ENCODE results near the gene GRID2. TPM values are rescaled to one million over a fixed set of nuclear protein-coding genes. Genes with fewer than 3 reads are reported as not detected.

The GRID2 gene
- total and polyA plus RNA-seq, 8 donors, result 0.14 to 0.36 (median 0.22) TPM

DNA sequence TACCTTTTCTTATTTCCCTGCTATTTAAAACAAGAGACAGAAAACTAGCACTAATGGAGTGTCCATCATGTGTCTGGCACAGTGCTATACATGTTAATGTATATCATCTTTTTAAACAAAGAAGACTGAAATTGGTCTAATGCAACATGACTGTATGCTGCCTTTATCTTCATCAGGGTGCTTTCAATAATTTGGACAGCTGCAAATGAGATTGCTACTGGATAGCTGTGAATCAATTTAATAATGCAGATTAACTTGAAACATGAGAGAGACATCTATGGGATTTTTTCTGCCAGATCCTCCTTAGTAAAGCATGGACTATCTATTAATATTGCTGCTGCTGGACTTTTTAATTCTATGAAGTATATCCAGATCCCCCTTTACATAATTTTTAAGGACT, 1269.5 kb downstream of the GRID2 start:
- TF ChIP-seq, protein P1, sequence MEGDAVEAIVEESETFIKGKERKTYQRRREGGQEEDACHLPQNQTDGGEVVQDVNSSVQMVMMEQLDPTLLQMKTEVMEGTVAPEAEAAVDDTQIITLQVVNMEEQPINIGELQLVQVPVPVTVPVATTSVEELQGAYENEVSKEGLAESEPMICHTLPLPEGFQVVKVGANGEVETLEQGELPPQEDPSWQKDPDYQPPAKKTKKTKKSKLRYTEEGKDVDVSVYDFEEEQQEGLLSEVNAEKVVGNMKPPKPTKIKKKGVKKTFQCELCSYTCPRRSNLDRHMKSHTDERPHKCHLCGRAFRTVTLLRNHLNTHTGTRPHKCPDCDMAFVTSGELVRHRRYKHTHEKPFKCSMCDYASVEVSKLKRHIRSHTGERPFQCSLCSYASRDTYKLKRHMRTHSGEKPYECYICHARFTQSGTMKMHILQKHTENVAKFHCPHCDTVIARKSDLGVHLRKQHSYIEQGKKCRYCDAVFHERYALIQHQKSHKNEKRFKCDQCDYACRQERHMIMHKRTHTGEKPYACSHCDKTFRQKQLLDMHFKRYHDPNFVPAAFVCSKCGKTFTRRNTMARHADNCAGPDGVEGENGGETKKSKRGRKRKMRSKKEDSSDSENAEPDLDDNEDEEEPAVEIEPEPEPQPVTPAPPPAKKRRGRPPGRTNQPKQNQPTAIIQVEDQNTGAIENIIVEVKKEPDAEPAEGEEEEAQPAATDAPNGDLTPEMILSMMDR (IDR thresholded peaks at IDR 0.05), result no peak
- intact Hi-C loops (cut with DNase I), result no loop called here

DNA sequence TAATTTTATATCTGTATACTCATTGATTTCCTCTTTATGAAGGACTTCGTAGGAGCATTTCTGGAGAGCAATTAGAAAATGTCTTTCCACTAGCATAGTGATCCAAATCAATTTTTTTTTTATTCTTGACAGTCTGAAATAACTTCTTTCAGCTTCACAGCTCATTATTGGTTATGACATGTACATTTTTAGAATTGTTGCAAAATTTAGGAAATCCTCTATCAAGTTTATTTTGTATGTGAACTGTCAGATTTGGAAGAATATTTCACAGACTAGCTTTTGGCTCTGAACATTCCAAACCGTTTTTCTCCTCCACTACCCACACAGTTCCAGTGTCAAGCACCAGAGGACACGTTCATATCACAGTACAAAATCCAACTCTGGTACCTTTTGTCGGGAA, 1275.2 kb downstream of the GRID2 start:
- ATAC-seq, result no peak
- H3K4me1 ChIP-seq, result no peaks in the 10 kb centered on the region
- DNase-seq, result no peak
- no peaks in the 10 kb centered on the region for H3K27me3 ChIP-seq
- intact Hi-C loops (cut with DNase I), result no loop called here
- TF ChIP-seq, protein P1 (IDR thresholded peaks at IDR 0.05), result no peak
- no peak overlapping the region for H3K27ac ChIP-seq
- H3K36me3 ChIP-seq, result no peaks in the 10 kb centered on the region
- H3K9me3 ChIP-seq, result no peaks in the 10 kb centered on the region
- no peak overlapping the region for H3K4me3 ChIP-seq

More for the DNA sequence above, 1269.5 kb downstream of the GRID2 start:
- no peak overlapping the region for H3K27ac ChIP-seq
- no peaks in the 10 kb centered on the region for H3K36me3 ChIP-seq
- H3K27me3 ChIP-seq, result no peaks in the 10 kb centered on the region
- ATAC-seq (no peak), DNase-seq (no peak)
- no peaks in the 10 kb centered on the region for H3K9me3 ChIP-seq
- no peak overlapping the region for H3K4me3 ChIP-seq
- H3K4me1 ChIP-seq, result no peaks in the 10 kb centered on the region

DNA sequence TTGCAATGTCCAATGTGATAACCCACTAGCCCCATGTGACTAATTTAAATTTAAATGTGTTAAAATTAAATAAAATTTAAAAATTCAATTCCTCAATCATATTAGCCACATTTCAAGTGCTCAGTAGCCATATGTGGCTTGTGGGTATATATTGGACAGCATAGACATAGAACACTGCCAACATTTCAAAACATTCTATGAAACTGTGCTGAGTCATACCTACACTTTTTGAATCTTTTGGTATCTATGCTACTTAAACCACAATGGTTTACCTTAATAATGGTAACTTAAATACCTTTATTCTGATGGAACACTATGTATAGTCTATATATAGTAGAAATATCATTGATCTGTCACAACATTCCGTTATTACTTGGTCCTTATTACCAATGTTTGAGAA, 1301.4 kb downstream of the GRID2 start:
- DNase-seq (no peak), ATAC-seq (no peak)
- H3K27ac ChIP-seq, result no peak overlapping the region
- peaks cover 0 to 10% of the 10 kb centered on the region in 2 donors for H3K9me3 ChIP-seq
- H3K4me1 ChIP-seq, result no peaks in the 10 kb centered on the region
- TF ChIP-seq, protein P1 (IDR thresholded peaks at IDR 0.05), result no peak
- no peaks in the 10 kb centered on the region for H3K27me3 ChIP-seq
- H3K4me3 ChIP-seq, result no peak overlapping the region
- intact Hi-C loops (cut with DNase I), result no loop called here
- H3K36me3 ChIP-seq, result no peaks in the 10 kb centered on the region

DNA sequence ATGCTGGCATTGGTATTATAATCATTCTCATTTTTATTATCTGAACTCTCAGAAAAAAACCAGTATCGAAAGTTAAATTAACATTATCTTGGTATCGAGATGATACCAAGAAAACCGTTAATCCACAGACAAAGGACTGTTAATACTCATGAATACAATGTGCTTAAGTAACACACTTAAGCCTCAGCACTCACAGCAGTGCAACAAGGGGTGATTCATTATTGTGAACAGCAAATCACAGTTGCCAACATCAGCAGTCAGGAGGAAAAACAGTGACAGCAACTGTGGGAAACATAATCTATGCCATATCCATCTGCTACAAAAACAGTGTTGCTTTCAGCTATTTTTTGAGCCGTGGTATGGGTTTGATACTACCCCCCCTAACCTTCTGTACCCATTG, 1313.8 kb downstream of the GRID2 start:
- H3K9me3 ChIP-seq, result no peaks in the 10 kb centered on the region
- H3K36me3 ChIP-seq, result no peaks in the 10 kb centered on the region
- TF ChIP-seq, protein P1 (IDR thresholded peaks at IDR 0.05), result no peak
- no peaks in the 10 kb centered on the region for H3K4me1 ChIP-seq
- H3K27ac ChIP-seq, result no peak overlapping the region
- intact Hi-C loops (cut with DNase I), result no loop called here
- DNase-seq (no peak), ATAC-seq (no peak)
- no peak overlapping the region for H3K4me3 ChIP-seq
- no peaks in the 10 kb centered on the region for H3K27me3 ChIP-seq

DNA sequence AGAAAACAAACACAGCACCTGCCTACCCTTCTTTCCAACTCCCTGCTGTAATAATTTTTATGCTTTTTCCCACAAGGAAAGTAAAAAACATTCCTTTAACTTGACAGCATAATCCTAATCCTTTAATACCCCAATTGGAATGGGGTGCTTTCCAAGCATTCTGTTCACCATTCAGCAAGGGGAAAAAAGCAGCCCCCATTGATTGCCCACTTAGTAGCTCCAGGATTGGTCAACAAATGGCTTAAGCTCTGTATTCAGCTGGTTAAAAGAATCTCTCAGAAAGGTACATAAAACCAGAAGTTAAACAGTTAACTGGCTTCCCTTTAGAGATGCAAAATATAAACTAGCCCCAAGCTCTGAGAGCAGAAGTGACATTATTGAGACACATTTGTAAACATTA, 1330.0 kb downstream of the GRID2 start:
- ATAC-seq, result no peak
- Histone ChIP-seq H3K4me3 (no peak overlapping the region), H3K4me1 (no peaks in the 10 kb centered on the region), H3K36me3 (no peaks in the 10 kb centered on the region), H3K27ac (no peak overlapping the region), H3K9me3 (peaks cover 0 to 2% of the 10 kb centered on the region in 2 donors), H3K27me3 (no peaks in the 10 kb centered on the region)
- intact Hi-C loops (cut with DNase I), result no loop called here
- TF ChIP-seq, protein P1 (IDR thresholded peaks at IDR 0.05), result no peak
- DNase-seq, result no peak

Data from left lung (tissue), 10 donors.